Natural killer cell (primary cell): Measurements from ENCODE around the gene FAM180B. TPM values are rescaled to one million over a fixed set of nuclear protein-coding genes. Genes with fewer than 3 reads are reported as not detected.

ENCODE experiments used
- ATAC-seq, 3 donors: fragments of 150-1000 bp in 2 of 3; fragments of 200-7000 bp in 1 of 3; cut with Tn5 transposase; 1 replicate in 1 of 3; 2 replicates in 2 of 3; pipeline ENCODE4 v1.10.0; 2021; ENCODE audit warnings: mild to moderate bottlenecking in 2 of 3, moderate library complexity in 2 of 3
- DNase-seq, 2 donors: peaks; one replicate each; pipeline versions ENCODE4 v3.0.0 to v3.0.0-alpha.2; 2013 to 2021; ENCODE audit warnings: mixed read lengths in 1 of 2
- H3K27ac ChIP-seq: one replicate; pipeline ENCODE4 v1.5.1; 2013; ENCODE audit warnings: mild to moderate bottlenecking, low read length
- H3K27me3 ChIP-seq: one replicate; pipeline ENCODE4 v1.6.1; 2013; ENCODE audit warnings: low read length; ENCODE audit not compliant: control insufficient read depth, insufficient read depth
- H3K36me3 ChIP-seq: one replicate; pipeline ENCODE4 v1.6.1; 2013; ENCODE audit warnings: low read length; ENCODE audit not compliant: control insufficient read depth, insufficient read depth
- H3K4me1 ChIP-seq: one replicate; pipeline ENCODE4 v1.6.1; 2013; ENCODE audit warnings: low read length; ENCODE audit not compliant: control insufficient read depth, insufficient read depth
- H3K4me3 ChIP-seq: one replicate; pipeline ENCODE4 v1.5.1; 2013; ENCODE audit warnings: low read length
- H3K9me3 ChIP-seq: one replicate; pipeline ENCODE4 v1.6.1; 2013; ENCODE audit warnings: low read length; ENCODE audit not compliant: control insufficient read depth, insufficient read depth
- H3K27ac Mint-ChIP-seq, 2 donors: one replicate each; pipeline ENCODE4 v1.8.0; 2022; ENCODE audit warnings: mild to moderate bottlenecking in 2 of 2, mixed read lengths in 2 of 2, moderate library complexity in 1 of 2
- H3K27me3 Mint-ChIP-seq, 2 donors: one replicate each; pipeline ENCODE4 v1.8.0; 2022; ENCODE audit warnings: low read depth in 2 of 2, mixed read lengths in 2 of 2
- H3K36me3 Mint-ChIP-seq: one replicate; pipeline ENCODE4 v1.8.0; 2022; ENCODE audit warnings: mixed read lengths
- H3K4me1 Mint-ChIP-seq, 2 donors: one replicate each; pipeline ENCODE4 v1.8.0; 2022; ENCODE audit warnings: mixed read lengths in 2 of 2
- H3K4me3 Mint-ChIP-seq: one replicate; pipeline ENCODE4 v1.8.0; 2022; ENCODE audit warnings: mild to moderate bottlenecking, moderate library complexity, mixed read lengths
- H3K9me3 Mint-ChIP-seq, 2 donors: one replicate each; pipeline ENCODE4 v1.8.0; 2022; ENCODE audit warnings: mixed read lengths in 2 of 2
- CTCF ChIP-seq: fragments of 200-600 bp; IDR thresholded peaks from one replicate; pipeline ENCODE4 v1.8.0; 2022; ENCODE audit warnings: antibody characterized with exemption
- WGBS: methylation state at CpG from one replicate; pipeline ENCODE4 v1.1.7; 2013; ENCODE audit warnings: missing lambda C conversion rate; ENCODE audit not compliant: insufficient coverage; 5-methylcytosine and 5-hydroxymethylcytosine counted together
- intact Hi-C: fragments of 100-400 bp; cut with micrococcal nuclease; formaldehyde crosslinking; loops from one replicate; pipeline ENCODE4 v1.14.2; 2022
- total RNA-seq, 4 donors: library from RNA; stranded (reverse); fragments of 120-200 nt in 1 of 4; gene quantifications; one replicate each; pipeline versions ENCODE4 v1.2.3 to v1.2.4, GENCODE V29; 2013 to 2022

FAM180B gene
- total RNA-seq, 3 donors from 2014 or later (not counting 1 experiment from before 2014, with no cell fraction given), result 0.25 TPM; not detected in 2

GRCh38 chr11:47578524-47579494 lies 7.7 kb upstream of the FAM180B start, which contains the start of the genes KBTBD4 and NDUFS3:
TSS of gene KBTBD4 (minus strand) at chr11:47578970. CDS start at chr11:47578951, 19 bp downstream.
TSS of gene NDUFS3 (plus strand) at chr11:47579074. CDS start at chr11:47579092, 18 bp downstream.
- H3K4me1 ChIP-seq, result peaks cover 22% of the 10 kb centered on the region
- Mint-ChIP-seq H3K36me3 (no peaks in the 10 kb centered on the region), H3K4me1 (peaks cover 38 to 44% of the 10 kb centered on the region in 2 donors), H3K27ac (peak within 1 kb of the TSS; percentile 91 to 99), H3K9me3 (no peaks in the 10 kb centered on the region), H3K27me3 (no peaks in the 10 kb centered on the region), H3K4me3 (peak within 1 kb of the TSS; percentile 97)
- H3K4me3 ChIP-seq, result peak within 1 kb of the TSS; percentile 69
- DNase-seq, result peak; percentile 88 to 96
- intact Hi-C loops, result loop anchor here (2.0 kb wide), 1 partner anchor 56 kb away; no protein-coding TSS in a partner anchor
- H3K36me3 ChIP-seq, result peaks cover 33% of the 10 kb centered on the region
- H3K27ac ChIP-seq, result peak within 1 kb of the TSS; percentile 67
- ATAC-seq, result peak; percentile 95 to 98 (median 97)
- under 1% methylated on average over 72 of the region's 72 CpGs for WGBS
- TF ChIP-seq CTCF, result no peak
- no peaks in the 10 kb centered on the region for H3K9me3 ChIP-seq
- H3K27me3 ChIP-seq, result no peaks in the 10 kb centered on the region

GRCh38 chr11:47583844-47584243 lies 2.6 kb upstream of the FAM180B start:
- Mint-ChIP-seq H3K4me3 (no peak overlapping the region), H3K27ac (no peak overlapping the region), H3K9me3 (no peaks in the 10 kb centered on the region), H3K36me3 (no peaks in the 10 kb centered on the region), H3K4me1 (peaks cover 19 to 26% of the 10 kb centered on the region in 2 donors), H3K27me3 (no peaks in the 10 kb centered on the region)
- Histone ChIP-seq H3K4me1 (peaks cover 14% of the 10 kb centered on the region), H3K36me3 (peaks cover 37% of the 10 kb centered on the region), H3K4me3 (no peak overlapping the region), H3K27ac (no peak overlapping the region), H3K9me3 (no peaks in the 10 kb centered on the region), H3K27me3 (no peaks in the 10 kb centered on the region)
- no peak for DNase-seq
- intact Hi-C loops, result no loop called here
- TF ChIP-seq CTCF, result no peak
- ATAC-seq, result no peak
- 100% methylated on average over 5 of the region's 5 CpGs for WGBS

- TF ChIP-seq CTCF, result no peak
- Histone ChIP-seq H3K27me3 (no peaks in the 10 kb centered on the region), H3K4me3 (no peak overlapping the region), H3K4me1 (peaks cover 8% of the 10 kb centered on the region), H3K36me3 (peaks cover 27% of the 10 kb centered on the region), H3K9me3 (no peaks in the 10 kb centered on the region), H3K27ac (no peak overlapping the region)
- 80% methylated on average over 5 of the region's 6 CpGs for WGBS
- ATAC-seq (no peak), DNase-seq (no peak)
- Mint-ChIP-seq H3K36me3 (no peaks in the 10 kb centered on the region), H3K4me1 (peaks cover 0 to 2% of the 10 kb centered on the region in 2 donors), H3K27me3 (peaks cover 0 to 2% of the 10 kb centered on the region in 2 donors), H3K9me3 (no peaks in the 10 kb centered on the region), H3K4me3 (no peak overlapping the region), H3K27ac (no peak overlapping the region)
- intact Hi-C loops, result no loop called here
Measured at GRCh38 chr11:47587039-47587716, 700 bp downstream of the FAM180B start.
